Thyroid gland (tissue), 4 donors: ENCODE data around the gene TSEN2.

Experiments
- POLR2A ChIP-seq, 2 donors: fragments of 450-650 bp; IDR thresholded peaks; one replicate each; pipeline ENCODE4 v1.6.1; 2017; ENCODE audit warnings: antibody characterized with exemption in 2 of 2, mild to moderate bottlenecking in 2 of 2, moderate library complexity in 1 of 2
- TF ChIP-seq, protein P1 (sequence below), 6 experiments: fragments of 200-600 bp in 3 of 6; fragments of 450-650 bp in 3 of 6; sonication (generic) in 3 of 6; IDR thresholded peaks; one replicate each; pipeline ENCODE4 v1.5.1; 2016 to 2019; ENCODE audit warnings: antibody characterized with exemption in 6 of 6, mild to moderate bottlenecking in 2 of 6, inconsistent platforms in 1 of 6, moderate library complexity in 1 of 6

- no peak for TF ChIP-seq POLR2A (IDR thresholded peaks at IDR 0.05)
- TF ChIP-seq, protein P1, sequence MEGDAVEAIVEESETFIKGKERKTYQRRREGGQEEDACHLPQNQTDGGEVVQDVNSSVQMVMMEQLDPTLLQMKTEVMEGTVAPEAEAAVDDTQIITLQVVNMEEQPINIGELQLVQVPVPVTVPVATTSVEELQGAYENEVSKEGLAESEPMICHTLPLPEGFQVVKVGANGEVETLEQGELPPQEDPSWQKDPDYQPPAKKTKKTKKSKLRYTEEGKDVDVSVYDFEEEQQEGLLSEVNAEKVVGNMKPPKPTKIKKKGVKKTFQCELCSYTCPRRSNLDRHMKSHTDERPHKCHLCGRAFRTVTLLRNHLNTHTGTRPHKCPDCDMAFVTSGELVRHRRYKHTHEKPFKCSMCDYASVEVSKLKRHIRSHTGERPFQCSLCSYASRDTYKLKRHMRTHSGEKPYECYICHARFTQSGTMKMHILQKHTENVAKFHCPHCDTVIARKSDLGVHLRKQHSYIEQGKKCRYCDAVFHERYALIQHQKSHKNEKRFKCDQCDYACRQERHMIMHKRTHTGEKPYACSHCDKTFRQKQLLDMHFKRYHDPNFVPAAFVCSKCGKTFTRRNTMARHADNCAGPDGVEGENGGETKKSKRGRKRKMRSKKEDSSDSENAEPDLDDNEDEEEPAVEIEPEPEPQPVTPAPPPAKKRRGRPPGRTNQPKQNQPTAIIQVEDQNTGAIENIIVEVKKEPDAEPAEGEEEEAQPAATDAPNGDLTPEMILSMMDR (IDR thresholded peaks at IDR 0.05): no peak
Observed at GRCh38 chr3:12495749-12496452, 11.6 kb downstream of the TSEN2 start.
